NCI-H1092 (cell line): ENCODE measurements around the gene MVB12B.

Experiments
- DNase-seq: peaks from one replicate; lab custom pipeline; 2025; lab: John Stamatoyannopoulos, UW

Gene MVB12B

GRCh38 chr9:126506361-126507317 is 180.0 kb downstream of the MVB12B start:
- no peak for DNase-seq

GRCh38 chr9:126507318-126508109 is 180.9 kb downstream of the MVB12B start:
- DNase-seq, result no peak

GRCh38 chr9:126508171-126508591 is 181.6 kb downstream of the MVB12B start:
- DNase-seq, result no peak

GRCh38 chr9:126508928-126509327 is 182.3 kb downstream of the MVB12B start:
- no peak for DNase-seq

GRCh38 chr9:126509718-126510117 is 183.1 kb downstream of the MVB12B start:
- no peak for DNase-seq

- DNase-seq, result no peak
These were observed 183.9 kb downstream of the MVB12B start for GRCh38 chr9:126510564-126510963.

GRCh38 chr9:126511411-126511810 is 184.8 kb downstream of the MVB12B start:
- DNase-seq, result no peak

GRCh38 chr9:126513159-126514036 is 186.8 kb downstream of the MVB12B start:
- no peak for DNase-seq

GRCh38 chr9:126514037-126514821 is 187.6 kb downstream of the MVB12B start:
- DNase-seq, result peak; percentile 53

GRCh38 chr9:126515001-126515872 is 188.6 kb downstream of the MVB12B start:
- DNase-seq, result no peak

GRCh38 chr9:126515873-126516505 is 189.4 kb downstream of the MVB12B start:
- DNase-seq, result no peak

GRCh38 chr9:126516561-126516935 is 189.9 kb downstream of the MVB12B start:
- DNase-seq, result no peak

- DNase-seq, result no peak
These were observed 190.6 kb downstream of the MVB12B start for GRCh38 chr9:126516936-126517832.

- DNase-seq, result no peak
These were observed 191.3 kb downstream of the MVB12B start for GRCh38 chr9:126517833-126518356.

GRCh38 chr9:126518763-126519162 is 192.1 kb downstream of the MVB12B start:
- no peak for DNase-seq

GRCh38 chr9:126519660-126520420 is 193.2 kb downstream of the MVB12B start:
- DNase-seq, result no peak

GRCh38 chr9:126520453-126520852 is 193.8 kb downstream of the MVB12B start:
- DNase-seq, result no peak

GRCh38 chr9:126521089-126521488 is 194.5 kb downstream of the MVB12B start:
- no peak for DNase-seq
